Activated T-cell treated with anti-CD3 and anti-CD28 coated beads, Interleukin-2, amount 50 U/mL, for 72 hours (primary cell): ENCODE measurements around the gene TSHR. TPM values are rescaled to one million over a fixed set of nuclear protein-coding genes. Genes with fewer than 3 reads are reported as not detected.

ENCODE experiments used
- ATAC-seq, 2 donors: fragments of 150-1000 bp; cut with Tn5 transposase; replicated peaks in 1 of 2; 2 replicates each; pipeline ENCODE4 v1.10.0; 2021; ENCODE audit warnings: moderate library complexity in 2 of 2, mild to moderate bottlenecking in 1 of 2
- DNase-seq, 2 donors: peaks; one replicate each; pipeline ENCODE4 v3.0.0; 2021 to 2022; ENCODE audit warnings: mixed read lengths in 1 of 2
- H3K27ac Mint-ChIP-seq: one replicate; pipeline ENCODE4 v1.8.0; 2022; ENCODE audit warnings: mild to moderate bottlenecking, moderate library complexity, mixed read lengths
- H3K27me3 Mint-ChIP-seq: one replicate; pipeline ENCODE4 v1.8.0; 2022; ENCODE audit warnings: low read depth, mixed read lengths
- H3K36me3 Mint-ChIP-seq, 2 donors: one replicate each; pipeline ENCODE4 v1.8.0; 2022; ENCODE audit warnings: mixed read lengths in 2 of 2, mild to moderate bottlenecking in 1 of 2; ENCODE audit not compliant: insufficient read depth in 2 of 2
- H3K4me1 Mint-ChIP-seq: one replicate; pipeline ENCODE4 v1.8.0; 2022; ENCODE audit warnings: low read depth, mixed read lengths
- H3K4me3 Mint-ChIP-seq, 2 donors: one replicate each; pipeline ENCODE4 v1.8.0; 2022; ENCODE audit warnings: mild to moderate bottlenecking in 2 of 2, mixed read lengths in 2 of 2, moderate library complexity in 2 of 2
- H3K9me3 Mint-ChIP-seq, 2 donors: one replicate each; pipeline ENCODE4 v1.8.0; 2022; ENCODE audit warnings: mixed read lengths in 2 of 2
- total RNA-seq, 2 donors: library from RNA; stranded (reverse); gene quantifications; one replicate each; pipeline ENCODE4 v1.2.3, GENCODE V29; 2022

The TSHR gene
- total RNA-seq, 2 donors from 2014 or later, result not detected

- DNase-seq (peak; percentile 87 to 91), ATAC-seq (peak; percentile 97 to 98)
- H3K4me1 Mint-ChIP-seq, result peaks cover 22% of the 10 kb centered on the region
- H3K27ac Mint-ChIP-seq, result peak overlapping the region; percentile 83
- H3K36me3 Mint-ChIP-seq, result no peaks in the 10 kb centered on the region
- peak overlapping the region; percentile 86 to 94 for H3K4me3 Mint-ChIP-seq
- H3K9me3 Mint-ChIP-seq, result no peaks in the 10 kb centered on the region
- no peaks in the 10 kb centered on the region for H3K27me3 Mint-ChIP-seq
Observed at GRCh38 chr14:81170104-81170828, 214.8 kb downstream of the TSHR start.

DNA sequence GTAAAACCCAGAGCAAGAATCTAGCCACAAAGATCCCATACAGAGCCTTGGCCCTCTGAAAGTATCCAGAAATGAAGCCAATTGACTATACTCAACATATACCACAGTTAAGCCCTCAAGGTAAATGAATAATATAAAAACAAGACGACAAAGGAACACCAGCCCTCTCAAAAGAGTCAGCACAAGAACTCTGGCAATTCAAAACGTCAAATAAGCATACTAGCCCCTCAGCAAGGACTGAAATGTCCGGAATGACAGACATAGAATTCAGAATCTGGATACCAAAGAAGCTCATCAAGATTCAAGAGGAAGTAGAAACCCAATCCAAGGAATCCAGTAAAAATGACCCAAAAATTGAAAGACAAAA is 215.4 kb downstream of the TSHR start:
- Mint-ChIP-seq H3K9me3 (no peaks in the 10 kb centered on the region), H3K4me1 (peaks cover 22% of the 10 kb centered on the region), H3K27me3 (no peaks in the 10 kb centered on the region), H3K27ac (peak overlapping the region; percentile 83), H3K36me3 (no peaks in the 10 kb centered on the region), H3K4me3 (peak overlapping the region; percentile 86 to 94)
- ATAC-seq, result no peak
- DNase-seq, result no peak

DNA sequence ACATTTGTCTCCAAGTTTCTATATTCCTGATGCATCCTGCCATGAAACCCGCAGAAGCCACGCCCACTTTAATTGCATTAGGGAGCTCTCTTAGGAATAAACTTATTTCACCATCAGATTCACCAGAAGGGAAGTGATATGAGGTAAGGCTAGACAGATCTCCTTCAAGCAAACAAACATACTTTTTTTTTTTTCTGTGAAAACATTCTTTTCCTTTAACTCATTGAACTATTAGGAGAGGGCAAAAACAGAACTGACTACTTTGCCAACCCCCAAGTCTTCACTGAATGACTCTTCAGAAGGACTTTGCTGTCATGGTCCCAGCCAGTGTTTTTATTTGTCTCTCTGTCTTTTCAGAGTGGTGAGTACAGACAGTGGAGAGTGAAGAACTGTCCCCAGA is 216.9 kb downstream of the TSHR start:
- ATAC-seq (no peak), DNase-seq (no peak)
- Mint-ChIP-seq H3K4me3 (no peak overlapping the region), H3K27ac (no peak overlapping the region), H3K27me3 (no peaks in the 10 kb centered on the region), H3K36me3 (no peaks in the 10 kb centered on the region), H3K4me1 (peaks cover 22% of the 10 kb centered on the region), H3K9me3 (no peaks in the 10 kb centered on the region)

- ATAC-seq (no peak), DNase-seq (no peak)
- Mint-ChIP-seq H3K36me3 (no peaks in the 10 kb centered on the region), H3K9me3 (no peaks in the 10 kb centered on the region), H3K4me1 (peaks cover 22% of the 10 kb centered on the region), H3K4me3 (no peak overlapping the region), H3K27ac (peak overlapping the region; percentile 8), H3K27me3 (no peaks in the 10 kb centered on the region)
Observed at GRCh38 chr14:81172881-81173280, 217.5 kb downstream of the TSHR start.

DNA sequence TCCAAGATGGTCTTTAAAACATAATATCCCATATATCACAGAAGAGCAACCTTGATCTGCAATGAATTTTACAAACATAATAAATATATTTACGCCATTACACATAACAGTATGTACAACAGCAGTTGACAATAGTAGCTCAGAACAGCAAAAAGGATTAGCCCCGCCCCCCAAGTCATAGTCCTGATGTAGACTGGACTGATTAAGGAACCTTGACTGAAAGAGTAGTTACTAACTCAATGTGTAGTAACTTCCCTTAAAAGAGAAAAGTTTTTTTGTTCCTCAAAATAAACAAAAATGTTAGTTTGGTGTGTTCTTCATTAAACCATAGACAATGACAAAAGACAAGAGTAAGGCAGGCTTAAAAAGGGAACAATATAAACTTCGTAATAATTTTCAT is 220.8 kb downstream of the TSHR start:
- H3K36me3 Mint-ChIP-seq, result peaks cover 0 to 5% of the 10 kb centered on the region in 2 donors
- no peak overlapping the region for H3K4me3 Mint-ChIP-seq
- DNase-seq, result no peak
- no peak for ATAC-seq
- H3K27me3 Mint-ChIP-seq, result no peaks in the 10 kb centered on the region
- peak overlapping the region; percentile 39 for H3K27ac Mint-ChIP-seq
- H3K9me3 Mint-ChIP-seq, result no peaks in the 10 kb centered on the region
- peaks cover 3% of the 10 kb centered on the region for H3K4me1 Mint-ChIP-seq

DNA sequence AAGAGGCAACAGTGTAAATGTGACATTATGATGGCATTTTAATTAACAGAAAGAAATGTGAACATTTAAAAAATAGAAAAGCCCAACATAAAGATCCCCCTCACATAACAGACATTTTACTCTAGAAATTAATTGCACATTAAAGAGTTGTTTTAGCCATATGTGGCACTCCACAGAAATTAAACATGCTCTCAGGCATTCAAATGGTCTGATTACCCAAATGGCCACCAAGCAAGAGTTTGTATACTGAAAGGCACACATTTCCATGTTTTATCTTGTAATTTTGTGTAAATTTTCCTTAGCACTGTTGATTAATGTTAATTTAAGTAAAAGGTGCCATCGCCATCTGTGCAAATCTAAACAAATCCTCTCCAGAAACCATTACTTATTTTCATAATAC is 221.8 kb downstream of the TSHR start:
- peak overlapping the region in 1 of 2 donors; percentile 49 for H3K4me3 Mint-ChIP-seq
- H3K27ac Mint-ChIP-seq, result peak overlapping the region; percentile 84
- H3K36me3 Mint-ChIP-seq, result peaks cover 0 to 12% of the 10 kb centered on the region in 2 donors
- no peak for DNase-seq
- H3K9me3 Mint-ChIP-seq, result no peaks in the 10 kb centered on the region
- H3K27me3 Mint-ChIP-seq, result no peaks in the 10 kb centered on the region
- no peak for ATAC-seq
- peaks cover 4% of the 10 kb centered on the region for H3K4me1 Mint-ChIP-seq

DNA sequence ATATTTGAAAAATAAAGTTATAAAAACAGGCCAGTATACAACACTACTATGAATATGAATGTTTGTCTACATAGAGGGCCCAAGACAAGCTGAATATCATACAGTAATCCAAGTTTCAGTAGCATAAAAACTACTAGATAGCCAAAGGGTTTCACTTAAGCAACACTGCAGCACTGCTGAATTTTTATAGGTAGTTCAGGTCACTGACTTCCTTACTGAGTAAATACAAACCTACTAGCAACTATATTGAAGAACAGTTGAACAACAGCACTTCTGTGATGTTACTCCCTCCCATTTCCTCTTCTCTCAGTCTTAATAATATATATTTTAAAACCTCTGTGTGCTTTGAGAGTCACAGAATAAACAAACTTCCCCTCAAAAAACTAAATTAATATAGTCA is 222.6 kb downstream of the TSHR start:
- H3K9me3 Mint-ChIP-seq, result no peaks in the 10 kb centered on the region
- DNase-seq, result no peak

GRCh38 chr14:81179631-81180030 is 224.2 kb downstream of the TSHR start:
- H3K27ac Mint-ChIP-seq, result no peak overlapping the region
- H3K27me3 Mint-ChIP-seq, result no peaks in the 10 kb centered on the region
- H3K9me3 Mint-ChIP-seq, result no peaks in the 10 kb centered on the region
- H3K4me1 Mint-ChIP-seq, result peaks cover 18% of the 10 kb centered on the region
- no peak overlapping the region for H3K4me3 Mint-ChIP-seq
- no peak for DNase-seq
- H3K36me3 Mint-ChIP-seq, result peaks cover 6 to 27% of the 10 kb centered on the region in 2 donors
- no peak for ATAC-seq

More for the DNA sequence above, 222.6 kb downstream of the TSHR start:
- Mint-ChIP-seq H3K36me3 (peaks cover 6 to 17% of the 10 kb centered on the region in 2 donors), H3K4me3 (no peak overlapping the region), H3K27ac (peak overlapping the region; percentile 24), H3K4me1 (peaks cover 8% of the 10 kb centered on the region), H3K27me3 (no peaks in the 10 kb centered on the region)
- no peak for ATAC-seq

DNA sequence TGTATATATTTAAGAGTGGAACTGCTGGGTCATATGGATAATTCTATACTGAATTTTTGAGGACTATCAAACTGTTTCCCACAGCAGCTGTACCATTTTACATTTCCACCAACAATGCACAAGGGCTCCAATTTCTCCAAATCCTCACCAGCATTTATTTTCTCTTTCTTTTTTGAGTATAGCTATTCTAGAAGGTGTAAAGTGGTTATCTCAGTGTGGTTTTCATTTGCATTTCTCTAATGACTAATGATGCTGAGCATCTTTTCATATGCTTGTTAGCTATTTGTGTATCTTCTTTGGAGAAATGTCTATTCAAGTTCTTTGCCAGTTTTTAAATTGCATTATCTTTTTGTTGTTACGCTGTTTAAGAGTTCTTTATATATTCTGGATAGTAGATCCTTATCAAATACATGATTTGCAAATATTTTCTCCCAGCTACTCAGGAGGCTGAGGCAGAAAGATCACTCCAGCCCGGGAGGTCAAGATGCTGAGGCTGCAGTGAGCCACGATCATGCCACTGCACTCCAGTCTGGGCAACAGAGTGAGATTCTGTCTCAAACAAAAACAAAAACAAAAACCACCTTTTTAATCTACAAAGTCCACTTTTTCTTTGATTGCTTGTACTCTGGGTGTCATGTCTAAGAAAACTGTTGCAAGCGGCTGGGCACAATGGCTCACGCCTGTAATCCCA is 232.6 kb downstream of the TSHR start:
- Mint-ChIP-seq H3K4me3 (peak overlapping the region in 1 of 2 donors; percentile 63), H3K9me3 (no peaks in the 10 kb centered on the region), H3K27ac (no peak overlapping the region), H3K36me3 (peaks cover 12 to 40% of the 10 kb centered on the region in 2 donors), H3K27me3 (no peaks in the 10 kb centered on the region), H3K4me1 (peaks cover 43% of the 10 kb centered on the region)
- no peak for ATAC-seq
- DNase-seq, result no peak

- H3K4me3 Mint-ChIP-seq, result peak overlapping the region; percentile 49 to 67
Observed at GRCh38 chr14:81192594-81192993, 237.2 kb downstream of the TSHR start.

DNA sequence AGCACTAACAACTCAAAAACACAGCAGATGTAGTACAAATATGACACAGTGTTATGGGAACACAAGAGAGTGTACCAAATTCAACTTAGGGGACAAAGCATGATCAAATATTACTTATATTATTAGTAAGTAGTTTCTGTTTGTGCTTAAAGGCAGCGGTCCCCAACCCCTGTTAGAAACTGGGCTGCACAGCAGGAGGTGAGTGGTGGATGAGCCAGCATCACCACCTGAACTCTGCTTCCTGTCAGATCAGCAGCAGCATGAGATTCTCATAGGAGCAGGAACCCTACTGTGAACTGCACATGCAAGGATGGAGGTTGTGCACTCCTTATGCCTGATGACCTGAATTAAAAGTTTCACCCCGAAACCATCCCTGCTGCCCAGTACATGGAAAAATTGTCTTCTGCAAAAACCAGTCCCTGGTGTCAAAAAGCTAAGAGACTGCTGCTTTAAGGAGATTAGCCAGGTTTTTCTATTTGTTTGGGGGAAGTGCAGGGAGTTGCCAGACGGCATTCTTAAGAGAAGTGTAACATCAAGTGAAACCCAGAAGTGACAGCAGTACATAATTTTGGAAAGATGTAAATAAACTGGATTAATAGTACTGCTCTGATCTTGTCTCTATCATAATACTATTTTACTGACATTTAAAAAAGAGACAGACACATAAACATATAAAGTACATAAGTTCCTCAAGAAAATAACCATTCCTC is 238.7 kb downstream of the TSHR start:
- DNase-seq (peak in 1 of 2 donors; percentile 8), ATAC-seq (peak in 1 of 2 donors; percentile 72)
- no peaks in the 10 kb centered on the region for H3K27me3 Mint-ChIP-seq
- no peak overlapping the region for H3K4me3 Mint-ChIP-seq
- peaks cover 8 to 39% of the 10 kb centered on the region in 2 donors for H3K36me3 Mint-ChIP-seq
- peak overlapping the region; percentile 85 for H3K27ac Mint-ChIP-seq
- peaks cover 42% of the 10 kb centered on the region for H3K4me1 Mint-ChIP-seq
- H3K9me3 Mint-ChIP-seq, result no peaks in the 10 kb centered on the region

More at GRCh38 chr14:81192594-81192993, 237.2 kb downstream of the TSHR start:
- H3K27me3 Mint-ChIP-seq, result no peaks in the 10 kb centered on the region
- ATAC-seq (peak; percentile 61 to 74), DNase-seq (no peak)
- H3K9me3 Mint-ChIP-seq, result no peaks in the 10 kb centered on the region
- H3K4me1 Mint-ChIP-seq, result peaks cover 50% of the 10 kb centered on the region
- peaks cover 8 to 43% of the 10 kb centered on the region in 2 donors for H3K36me3 Mint-ChIP-seq
- peak overlapping the region; percentile 85 for H3K27ac Mint-ChIP-seq
